Upper lobe of right lung (tissue), 1 donor: ENCODE results near the gene MCU. TPM values are rescaled to one million over a fixed set of nuclear protein-coding genes. Genes with fewer than 3 reads are reported as not detected.

Experiments used
- ATAC-seq: fragments of 200-7000 bp; cut with Tn5 transposase; one replicate; pipeline ENCODE4 v1.9.1; 2020; ENCODE audit warnings: mild to moderate bottlenecking, moderate library complexity
- DNase-seq: peaks from one replicate; pipeline ENCODE4 v3.0.0-alpha.2; 2020
- H3K27ac ChIP-seq: fragments of 200-600 bp; one replicate; pipeline ENCODE4 v1.8.0; 2022
- H3K27me3 ChIP-seq: fragments of 200-600 bp; one replicate; pipeline ENCODE4 v1.8.0; 2022; ENCODE audit warnings: mild to moderate bottlenecking
- H3K36me3 ChIP-seq: fragments of 200-600 bp; one replicate; pipeline ENCODE4 v1.8.0; 2022
- H3K4me1 ChIP-seq: fragments of 200-600 bp; one replicate; pipeline ENCODE4 v1.8.0; 2022
- H3K4me3 ChIP-seq: fragments of 200-600 bp; one replicate; pipeline ENCODE4 v1.8.0; 2022; ENCODE audit warnings: mild to moderate bottlenecking
- H3K9me3 ChIP-seq: fragments of 200-600 bp; one replicate; pipeline ENCODE4 v1.8.0; 2022
- intact Hi-C: fragments of 100-400 bp; cut with DNase I; formaldehyde crosslinking; loops from one replicate; pipeline ENCODE4 v1.11.0; 2022
- total RNA-seq: library from RNA; stranded (reverse); fragmentation: NEBNext Ultra II Directional; extraction: Animal tissue kit (Norgen Biotek cat#: 25700); gene quantifications from one replicate; pipeline ENCODE4 v1.2.1, GENCODE V29; 2021
- TF ChIP-seq, protein P1 (sequence below): fragments of 200-600 bp; IDR thresholded peaks from one replicate; pipeline ENCODE4 v1.8.0; 2022; ENCODE audit warnings: antibody characterized with exemption
- donor health status: DM: no; HTN: yes; CAD: no; lungs with severe emphysema.

The MCU gene
- total RNA-seq, 1 donor from 2014 or later: 31.1 TPM

DNA sequence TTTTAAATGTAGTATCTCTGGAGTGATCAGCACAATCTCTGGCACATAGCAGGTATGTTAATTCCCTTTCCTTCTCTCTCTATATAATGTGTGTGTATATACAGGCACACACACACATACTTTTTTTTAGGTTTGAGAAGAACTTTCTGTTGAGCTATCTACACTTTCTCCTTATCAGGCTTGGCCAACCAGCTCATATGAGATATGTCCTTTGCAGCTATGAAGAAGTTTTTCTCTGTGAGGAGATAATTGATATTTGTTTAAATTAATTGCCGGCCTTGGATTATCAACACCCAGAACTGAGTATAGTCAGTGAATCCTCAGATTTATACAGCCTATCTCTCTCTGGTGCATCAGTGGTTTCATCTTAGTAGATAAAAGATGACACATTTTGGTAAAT is 2.3 kb upstream of the MCU start:
- ATAC-seq (no peak), DNase-seq (no peak)
- Histone ChIP-seq H3K9me3 (no peaks in the 10 kb centered on the region), H3K27me3 (no peaks in the 10 kb centered on the region), H3K4me3 (no peak overlapping the region), H3K27ac (no peak overlapping the region), H3K4me1 (peaks cover 30% of the 10 kb centered on the region), H3K36me3 (no peaks in the 10 kb centered on the region)
- TF ChIP-seq, protein P1, sequence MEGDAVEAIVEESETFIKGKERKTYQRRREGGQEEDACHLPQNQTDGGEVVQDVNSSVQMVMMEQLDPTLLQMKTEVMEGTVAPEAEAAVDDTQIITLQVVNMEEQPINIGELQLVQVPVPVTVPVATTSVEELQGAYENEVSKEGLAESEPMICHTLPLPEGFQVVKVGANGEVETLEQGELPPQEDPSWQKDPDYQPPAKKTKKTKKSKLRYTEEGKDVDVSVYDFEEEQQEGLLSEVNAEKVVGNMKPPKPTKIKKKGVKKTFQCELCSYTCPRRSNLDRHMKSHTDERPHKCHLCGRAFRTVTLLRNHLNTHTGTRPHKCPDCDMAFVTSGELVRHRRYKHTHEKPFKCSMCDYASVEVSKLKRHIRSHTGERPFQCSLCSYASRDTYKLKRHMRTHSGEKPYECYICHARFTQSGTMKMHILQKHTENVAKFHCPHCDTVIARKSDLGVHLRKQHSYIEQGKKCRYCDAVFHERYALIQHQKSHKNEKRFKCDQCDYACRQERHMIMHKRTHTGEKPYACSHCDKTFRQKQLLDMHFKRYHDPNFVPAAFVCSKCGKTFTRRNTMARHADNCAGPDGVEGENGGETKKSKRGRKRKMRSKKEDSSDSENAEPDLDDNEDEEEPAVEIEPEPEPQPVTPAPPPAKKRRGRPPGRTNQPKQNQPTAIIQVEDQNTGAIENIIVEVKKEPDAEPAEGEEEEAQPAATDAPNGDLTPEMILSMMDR: no peak
- intact Hi-C loops: no loop called here

DNA sequence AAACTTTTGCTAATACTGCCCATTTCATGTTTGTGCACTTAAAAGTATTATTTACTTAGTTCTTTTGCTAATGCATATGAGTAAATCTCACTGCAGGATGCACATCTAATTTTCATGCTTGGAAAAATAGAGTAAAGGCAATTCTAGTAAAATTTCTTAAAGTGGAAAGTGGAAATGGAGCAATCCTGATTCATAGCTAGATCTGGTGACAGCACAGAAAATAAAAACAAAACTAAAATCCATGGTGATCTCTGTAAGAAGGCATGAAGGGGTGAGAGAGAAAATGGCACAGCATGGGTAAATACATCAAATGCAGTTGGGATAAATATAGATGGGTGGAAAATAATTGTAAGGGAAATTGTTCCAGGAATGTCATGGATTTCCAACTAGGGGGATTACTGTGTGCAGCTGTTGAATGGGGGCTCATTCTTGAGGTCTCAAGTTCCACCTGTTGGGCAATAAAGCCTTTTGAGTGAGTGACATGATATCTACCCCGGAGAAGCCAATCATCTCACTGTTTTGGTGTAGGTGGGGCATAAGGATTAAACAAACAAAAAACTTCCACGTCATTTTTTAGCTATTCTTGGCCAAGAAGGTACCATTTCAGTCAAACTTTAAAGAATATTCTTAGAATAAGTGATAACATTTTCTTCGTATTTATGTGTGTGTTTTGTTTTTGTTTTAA is 1.7 kb upstream of the MCU start:
- H3K36me3 ChIP-seq: no peaks in the 10 kb centered on the region
- ATAC-seq: no peak
- TF ChIP-seq, protein P1: no peak
- intact Hi-C loops: no loop called here
- no peak overlapping the region for H3K4me3 ChIP-seq
- no peak overlapping the region for H3K27ac ChIP-seq
- no peaks in the 10 kb centered on the region for H3K9me3 ChIP-seq
- no peak for DNase-seq
- peaks cover 36% of the 10 kb centered on the region for H3K4me1 ChIP-seq
- no peaks in the 10 kb centered on the region for H3K27me3 ChIP-seq

DNA sequence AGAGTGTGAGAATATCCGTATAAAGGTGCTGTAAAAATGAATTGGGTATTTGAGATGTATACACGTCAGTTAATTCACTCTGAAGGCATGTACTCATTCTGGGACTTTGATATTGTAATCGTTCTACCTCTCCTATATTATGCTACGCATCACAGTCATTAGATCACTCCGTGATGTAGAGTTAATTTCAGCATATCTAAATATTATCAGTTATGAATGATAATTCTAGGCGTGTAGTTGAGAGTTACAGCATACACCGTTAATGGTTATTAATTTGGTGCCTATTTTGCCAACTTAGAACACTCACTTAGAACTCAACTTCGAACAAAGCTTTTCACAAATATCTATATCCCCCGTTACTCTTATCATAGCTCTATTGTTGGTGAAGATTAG is 477 bp upstream of the MCU start:
- peaks cover 38% of the 10 kb centered on the region for H3K4me1 ChIP-seq
- peak overlapping the region; percentile 79 for H3K4me3 ChIP-seq
- intact Hi-C loops: no loop called here
- H3K36me3 ChIP-seq: no peaks in the 10 kb centered on the region
- no peak for DNase-seq
- H3K27me3 ChIP-seq: no peaks in the 10 kb centered on the region
- H3K27ac ChIP-seq: no peak overlapping the region
- TF ChIP-seq, protein P1: no peak
- no peaks in the 10 kb centered on the region for H3K9me3 ChIP-seq
- no peak for ATAC-seq

DNA sequence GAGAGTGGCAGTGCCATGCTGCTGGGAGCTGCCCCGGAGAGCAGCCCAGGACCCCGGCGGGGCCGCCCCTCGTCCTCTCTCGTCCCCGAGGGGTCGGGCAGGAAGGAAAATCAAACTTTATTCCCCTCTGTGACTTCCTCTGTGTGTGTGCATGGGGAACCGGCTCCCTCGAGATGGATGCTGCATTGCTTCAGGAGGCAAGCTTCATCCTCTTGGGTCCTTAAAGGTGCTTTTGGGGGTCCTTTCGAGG is 726 bp downstream of the MCU start:
- TF ChIP-seq, protein P1: no peak
- no peaks in the 10 kb centered on the region for H3K36me3 ChIP-seq
- H3K27ac ChIP-seq: peak overlapping the region; percentile 85
- H3K4me3 ChIP-seq: peak overlapping the region; percentile 79
- intact Hi-C loops: no loop called here
- H3K9me3 ChIP-seq: no peaks in the 10 kb centered on the region
- DNase-seq (no peak), ATAC-seq (no peak)
- H3K27me3 ChIP-seq: no peaks in the 10 kb centered on the region
- peaks cover 40% of the 10 kb centered on the region for H3K4me1 ChIP-seq

DNA sequence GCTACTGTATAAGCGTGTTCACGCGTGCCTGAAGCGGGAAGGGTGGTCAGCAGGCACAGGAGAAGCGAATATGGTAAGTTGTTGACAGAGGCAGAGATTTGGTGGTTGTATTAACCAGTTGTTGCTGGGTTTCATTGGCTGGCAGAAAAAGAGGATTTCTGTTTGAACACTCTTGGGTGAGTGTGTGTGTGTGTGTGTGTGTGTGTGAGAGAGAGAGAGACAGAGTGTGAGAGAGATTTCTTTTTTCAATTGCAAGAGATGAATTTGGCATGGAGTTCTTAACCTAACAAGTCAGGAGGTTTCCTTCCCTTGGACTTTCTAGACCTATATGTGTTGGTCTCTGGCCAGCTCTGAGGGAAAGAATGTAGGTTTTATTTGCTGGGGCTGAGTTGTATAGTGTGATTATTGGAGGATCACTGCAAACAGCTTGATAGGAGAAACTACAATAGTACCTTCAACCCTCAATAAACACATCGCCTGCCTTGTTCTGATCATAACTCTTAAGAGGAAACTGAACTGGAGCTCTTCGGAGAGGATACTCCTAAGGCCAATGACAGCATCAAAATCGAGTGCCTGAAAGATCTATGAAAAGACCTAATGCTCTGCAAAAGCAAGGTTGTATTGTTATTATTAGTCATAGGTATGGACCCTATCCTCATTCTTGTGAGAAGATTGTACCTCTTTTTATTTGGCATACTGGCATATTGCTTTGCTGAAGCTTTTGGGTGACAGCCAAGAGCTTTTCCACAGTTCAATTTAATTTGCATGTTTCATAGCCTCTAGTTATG is 1.2 kb downstream of the MCU start:
- TF ChIP-seq, protein P1: no peak
- Histone ChIP-seq H3K27me3 (no peaks in the 10 kb centered on the region), H3K4me1 (peaks cover 36% of the 10 kb centered on the region), H3K4me3 (peak overlapping the region; percentile 79), H3K9me3 (no peaks in the 10 kb centered on the region), H3K27ac (peak overlapping the region; percentile 85), H3K36me3 (no peaks in the 10 kb centered on the region)
- ATAC-seq (no peak), DNase-seq (no peak)
- intact Hi-C loops: no loop called here
